Stimulated activated effector memory CD8-positive, alpha-beta T cell treated with anti-CD3 and anti-CD28 coated beads, Interleukin-12 subunit alpha, Interleukin-12 subunit beta, amount 100 ng/mL, for 72 hours (primary cell): Measurements from ENCODE around the gene PRDM16.

Experiments
- ATAC-seq: fragments of 150-1000 bp; cut with Tn5 transposase; 2 replicates; pipeline ENCODE4 v1.10.0; 2021
- DNase-seq, 2 donors: peaks; one replicate each; pipeline ENCODE4 v3.0.0; 2021 to 2022; ENCODE audit warnings: low spot score in 2 of 2
- H3K27ac Mint-ChIP-seq: one replicate; pipeline ENCODE4 v1.8.0; 2022; ENCODE audit warnings: mild to moderate bottlenecking, mixed read lengths
- H3K36me3 Mint-ChIP-seq: one replicate; pipeline ENCODE4 v1.8.0; 2022; ENCODE audit warnings: mild to moderate bottlenecking, mixed read lengths
- H3K4me1 Mint-ChIP-seq: one replicate; pipeline ENCODE4 v1.8.0; 2022; ENCODE audit warnings: mixed read lengths
- H3K4me3 Mint-ChIP-seq: one replicate; pipeline ENCODE4 v1.8.0; 2022; ENCODE audit warnings: mild to moderate bottlenecking, mixed read lengths
- H3K9me3 Mint-ChIP-seq: one replicate; pipeline ENCODE4 v1.8.0; 2022; ENCODE audit warnings: mixed read lengths

The PRDM16 gene

DNA sequence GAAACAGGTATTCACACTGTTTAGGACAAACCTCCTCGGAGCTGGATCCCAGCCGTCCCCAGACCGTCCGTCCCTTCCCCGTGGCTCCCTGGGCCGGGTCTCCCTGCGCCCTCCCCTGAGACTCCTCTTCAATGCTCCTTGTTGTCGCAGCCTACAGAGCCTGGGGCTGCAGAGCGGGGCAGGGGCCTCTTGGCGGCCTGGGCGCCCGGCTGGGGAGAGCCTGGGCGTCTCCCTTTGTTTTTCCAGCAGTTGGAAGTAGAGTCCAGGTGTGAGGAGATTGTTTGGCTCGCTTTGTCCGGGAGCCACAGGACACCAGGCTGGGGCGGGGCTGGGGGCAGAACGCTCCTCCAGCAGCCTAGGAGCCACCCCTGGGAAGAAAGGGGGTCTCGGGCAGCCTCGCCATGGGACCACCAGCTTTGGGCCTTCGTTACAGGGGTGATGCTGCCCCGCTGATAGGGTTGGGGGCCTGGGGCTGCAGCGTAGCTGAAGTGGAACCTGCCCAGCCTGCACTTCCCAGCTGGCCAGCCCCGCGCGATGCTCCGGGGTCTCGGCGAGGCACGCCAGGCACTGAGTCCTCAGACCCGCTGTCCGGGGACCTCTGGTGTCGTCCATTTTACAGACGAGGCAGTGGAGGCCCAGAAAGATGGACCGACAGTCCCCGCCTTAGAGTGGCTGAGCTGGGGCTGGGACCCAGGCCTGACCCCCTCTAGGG, 66.9 kb downstream of the PRDM16 start:
- Mint-ChIP-seq H3K9me3 (no peaks in the 10 kb centered on the region), H3K4me1 (no peaks in the 10 kb centered on the region), H3K36me3 (no peaks in the 10 kb centered on the region), H3K27ac (no peak overlapping the region), H3K4me3 (no peak overlapping the region)
- DNase-seq = no peak
- no peak for ATAC-seq

DNA sequence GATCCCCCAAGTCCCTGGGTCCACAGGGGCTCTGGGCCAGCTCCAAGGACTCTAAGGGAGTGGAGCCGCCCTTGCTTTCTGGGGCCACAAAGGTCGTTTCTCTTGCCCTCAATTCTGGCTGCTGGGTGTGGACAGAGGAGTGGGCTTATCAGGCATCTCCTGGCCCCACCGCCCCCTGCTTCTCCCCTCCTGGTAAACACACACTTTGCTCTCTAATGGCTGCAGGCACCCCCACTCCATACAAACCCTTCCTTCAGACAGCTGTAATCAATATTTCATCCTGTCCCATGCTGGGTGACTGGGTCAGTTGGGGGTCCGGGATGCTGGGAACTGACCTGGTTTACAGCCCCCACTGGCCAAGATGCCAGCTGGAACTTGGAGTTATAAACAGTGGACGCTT, 67.5 kb downstream of the PRDM16 start:
- no peak overlapping the region for H3K27ac Mint-ChIP-seq
- H3K36me3 Mint-ChIP-seq = no peaks in the 10 kb centered on the region
- H3K4me3 Mint-ChIP-seq = no peak overlapping the region
- ATAC-seq (no peak), DNase-seq (no peak)
- no peaks in the 10 kb centered on the region for H3K4me1 Mint-ChIP-seq
- H3K9me3 Mint-ChIP-seq = no peaks in the 10 kb centered on the region

DNA sequence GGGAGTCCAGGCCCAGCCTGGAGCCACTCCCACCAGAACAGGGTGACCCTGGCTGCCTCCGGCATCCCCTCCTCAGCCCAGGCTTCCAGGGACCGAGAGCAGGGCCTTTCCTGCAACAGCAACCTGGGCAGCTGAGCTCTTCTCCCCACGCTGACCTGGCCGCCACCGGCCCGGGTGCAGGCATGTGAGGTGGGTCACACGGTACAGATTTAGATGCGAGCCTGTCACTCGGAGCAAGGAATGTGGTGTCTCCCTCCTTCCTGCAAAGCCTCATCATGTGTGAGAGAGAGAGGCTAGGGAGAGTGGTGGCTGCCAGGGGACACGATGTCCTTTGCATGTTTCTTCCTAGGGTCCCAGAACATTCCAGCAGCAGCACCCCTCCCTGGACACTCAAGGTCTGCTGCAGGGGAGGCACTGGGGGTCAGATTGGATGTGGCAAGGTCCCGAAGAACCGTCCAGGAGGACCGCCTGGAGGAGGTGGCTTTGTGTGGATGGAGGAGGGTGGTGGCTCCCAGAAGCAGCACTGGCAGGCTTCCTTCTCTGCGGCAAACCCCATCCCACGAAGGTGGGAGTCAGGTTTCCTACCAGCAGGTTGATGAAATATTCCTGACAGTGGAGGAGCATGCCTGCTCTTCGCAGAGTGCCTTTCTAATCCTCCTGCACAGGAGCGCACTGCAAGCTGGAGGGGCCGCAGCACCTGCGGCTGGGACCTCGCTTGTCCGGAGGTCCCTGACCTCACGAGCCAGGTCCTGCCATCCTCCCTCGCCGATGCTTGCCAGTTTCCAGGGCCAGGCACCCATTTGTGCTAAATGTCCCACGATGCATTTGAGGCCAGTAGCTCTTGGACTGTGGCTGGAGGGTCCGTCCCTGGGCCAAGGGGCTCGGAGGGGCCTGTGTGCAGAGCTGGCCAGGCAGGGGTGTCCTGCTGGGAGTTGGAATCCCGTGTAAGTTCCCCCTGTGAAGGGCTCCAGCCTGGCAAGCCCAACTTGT, 68.4 kb downstream of the PRDM16 start:
- no peaks in the 10 kb centered on the region for H3K36me3 Mint-ChIP-seq

DNA sequence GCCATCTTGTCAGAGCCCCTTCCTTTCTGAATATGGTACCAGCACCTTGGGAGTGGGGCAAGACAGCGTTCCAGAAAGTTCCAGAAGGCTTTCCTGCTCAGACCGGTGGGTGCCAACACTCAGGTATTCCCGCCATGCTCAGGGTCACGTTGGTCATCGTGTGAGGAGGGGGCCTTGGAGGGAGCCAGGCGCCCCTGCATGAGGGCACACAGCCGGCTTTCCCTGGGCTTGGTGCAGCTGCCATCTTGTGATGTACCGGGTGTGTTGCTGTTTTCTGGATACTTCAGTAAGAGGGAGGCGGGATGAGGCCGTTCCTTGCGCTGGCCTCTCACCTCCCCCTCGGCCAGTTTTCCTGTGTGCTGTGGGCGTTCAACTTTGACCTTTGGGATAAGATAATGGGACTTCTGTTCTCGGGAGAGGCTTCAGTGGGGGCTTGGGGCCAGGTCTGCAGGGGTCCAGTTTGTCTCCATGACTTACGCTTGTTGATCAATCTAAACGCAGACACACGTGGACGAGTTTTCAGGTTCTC, 69.7 kb downstream of the PRDM16 start:
- ATAC-seq = no peak
- no peak for DNase-seq
- Mint-ChIP-seq H3K36me3 (no peaks in the 10 kb centered on the region), H3K27ac (no peak overlapping the region), H3K9me3 (no peaks in the 10 kb centered on the region), H3K4me3 (no peak overlapping the region), H3K4me1 (no peaks in the 10 kb centered on the region)

More for the DNA sequence above, 68.4 kb downstream of the PRDM16 start:
- ATAC-seq = no peak
- Mint-ChIP-seq H3K4me3 (no peak overlapping the region), H3K27ac (no peak overlapping the region), H3K9me3 (no peaks in the 10 kb centered on the region), H3K4me1 (no peaks in the 10 kb centered on the region)
- no peak for DNase-seq

DNA sequence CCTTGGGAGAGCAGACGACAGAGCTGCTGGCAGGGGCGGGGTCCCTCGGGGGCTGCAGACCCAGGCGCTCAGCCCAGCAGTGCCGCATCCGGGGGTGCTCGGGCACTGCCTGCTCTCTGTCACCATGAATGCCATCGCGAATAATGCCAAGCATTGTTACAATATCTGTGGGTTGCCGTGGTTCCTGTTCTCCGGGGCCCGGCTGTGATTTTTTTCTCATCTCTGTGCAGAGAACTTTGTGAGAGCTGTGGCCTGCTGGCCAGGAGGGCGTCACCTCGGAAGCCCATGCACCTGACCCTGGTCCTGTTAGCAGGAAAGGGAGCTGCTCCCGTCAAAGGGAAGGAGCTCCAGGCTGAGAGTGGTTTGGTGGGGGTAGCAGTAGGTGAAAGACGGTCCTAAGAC, 70.4 kb downstream of the PRDM16 start:
- Mint-ChIP-seq H3K27ac (no peak overlapping the region), H3K36me3 (no peaks in the 10 kb centered on the region), H3K4me1 (no peaks in the 10 kb centered on the region), H3K9me3 (no peaks in the 10 kb centered on the region), H3K4me3 (no peak overlapping the region)
- DNase-seq (no peak), ATAC-seq (no peak)

DNA sequence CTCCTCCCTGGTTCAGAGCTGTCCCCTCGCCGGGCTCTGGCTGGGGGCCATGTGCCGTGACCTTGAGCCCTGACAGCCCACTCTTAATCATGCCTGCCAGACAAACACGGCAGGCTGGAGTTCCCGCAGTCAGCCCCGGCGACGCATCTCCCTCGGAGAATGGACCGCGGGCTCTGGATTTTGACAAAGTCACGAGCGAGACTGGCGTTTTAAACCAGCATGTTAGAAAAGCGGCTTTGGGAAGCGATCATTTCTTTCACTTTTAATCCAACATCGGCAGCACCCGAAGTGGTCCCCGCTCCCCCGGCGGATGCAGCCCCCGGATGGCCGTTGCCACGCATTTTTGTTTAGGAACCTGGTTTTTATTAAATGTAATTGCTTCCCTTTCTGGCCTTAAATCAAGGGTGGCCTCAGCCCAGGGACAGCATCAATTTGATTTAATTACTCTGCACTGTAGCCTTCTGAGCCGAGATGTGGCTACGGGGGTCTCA, 70.9 kb downstream of the PRDM16 start:
- H3K27ac Mint-ChIP-seq = no peak overlapping the region
- no peak overlapping the region for H3K4me3 Mint-ChIP-seq
- H3K36me3 Mint-ChIP-seq = no peaks in the 10 kb centered on the region
- H3K9me3 Mint-ChIP-seq = no peaks in the 10 kb centered on the region
- ATAC-seq (no peak), DNase-seq (no peak)
- H3K4me1 Mint-ChIP-seq = no peaks in the 10 kb centered on the region

DNA sequence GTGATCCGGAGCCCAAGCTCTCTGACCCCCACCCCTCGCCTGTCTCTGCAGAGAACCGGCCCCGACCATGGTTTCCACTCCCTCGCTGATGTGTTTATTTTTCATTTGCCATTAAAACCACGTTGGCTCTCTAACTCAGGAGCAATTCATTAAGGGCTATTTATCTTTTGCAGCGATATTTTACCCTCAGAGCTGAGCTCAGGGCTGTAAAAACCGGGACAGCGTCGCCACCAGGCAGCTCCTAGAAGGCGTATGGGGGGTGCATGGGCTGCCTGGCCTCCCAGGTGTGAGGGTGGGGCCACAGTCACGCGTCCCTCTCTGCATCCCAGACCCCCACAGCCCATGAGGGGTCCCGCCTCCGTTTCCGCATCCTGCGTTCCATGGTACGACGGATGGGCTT, 71.4 kb downstream of the PRDM16 start:
- DNase-seq (no peak), ATAC-seq (no peak)
- Mint-ChIP-seq H3K36me3 (no peaks in the 10 kb centered on the region), H3K4me1 (no peaks in the 10 kb centered on the region), H3K27ac (no peak overlapping the region), H3K9me3 (no peaks in the 10 kb centered on the region), H3K4me3 (no peak overlapping the region)

DNA sequence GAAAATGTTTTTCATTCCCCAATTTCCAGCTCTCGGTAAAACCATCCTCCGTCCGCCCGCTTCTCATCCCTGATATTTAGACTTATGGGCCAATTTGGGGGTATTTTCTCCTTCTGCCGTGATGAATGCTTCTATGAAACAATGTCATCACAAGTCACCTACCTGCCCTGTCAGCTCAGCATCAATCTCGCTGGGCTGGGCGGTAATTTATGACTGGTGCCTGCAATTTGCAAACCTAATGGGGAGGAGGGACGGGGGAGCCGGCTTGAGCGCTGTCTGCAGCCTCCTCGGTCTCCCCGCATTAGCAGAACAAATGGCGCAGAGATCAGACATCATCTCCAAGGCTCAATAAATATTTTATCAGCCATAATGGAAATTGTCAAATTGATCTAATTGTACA, 72.1 kb downstream of the PRDM16 start:
- H3K4me1 Mint-ChIP-seq = no peaks in the 10 kb centered on the region
- no peak overlapping the region for H3K27ac Mint-ChIP-seq
- H3K4me3 Mint-ChIP-seq = no peak overlapping the region
- H3K36me3 Mint-ChIP-seq = no peaks in the 10 kb centered on the region
- no peak for ATAC-seq
- H3K9me3 Mint-ChIP-seq = no peaks in the 10 kb centered on the region
- DNase-seq = no peak

DNA sequence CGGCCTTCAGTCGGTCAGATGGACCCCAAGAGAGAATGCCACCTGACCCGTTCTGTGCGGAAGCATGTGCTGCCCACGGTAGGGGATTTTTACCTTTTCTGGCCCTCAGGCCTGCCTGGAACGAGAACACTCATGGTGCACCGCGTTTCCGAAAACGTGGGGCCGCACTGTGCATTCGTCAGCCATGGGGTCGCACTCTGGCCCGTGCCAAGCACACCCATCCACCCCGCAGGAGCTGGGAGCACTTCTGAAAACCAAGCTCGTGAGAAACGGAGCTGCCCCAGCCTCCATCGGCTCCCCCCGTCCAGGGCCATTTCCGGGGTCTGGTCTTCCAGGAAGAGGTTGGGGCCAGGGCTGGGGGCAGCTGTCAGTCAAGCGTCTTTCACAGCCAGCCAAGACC, 72.8 kb downstream of the PRDM16 start:
- DNase-seq (no peak), ATAC-seq (no peak)
- no peak overlapping the region for H3K4me3 Mint-ChIP-seq
- H3K9me3 Mint-ChIP-seq = no peaks in the 10 kb centered on the region
- H3K36me3 Mint-ChIP-seq = no peaks in the 10 kb centered on the region
- H3K27ac Mint-ChIP-seq = no peak overlapping the region
- H3K4me1 Mint-ChIP-seq = peaks cover 7% of the 10 kb centered on the region

DNA sequence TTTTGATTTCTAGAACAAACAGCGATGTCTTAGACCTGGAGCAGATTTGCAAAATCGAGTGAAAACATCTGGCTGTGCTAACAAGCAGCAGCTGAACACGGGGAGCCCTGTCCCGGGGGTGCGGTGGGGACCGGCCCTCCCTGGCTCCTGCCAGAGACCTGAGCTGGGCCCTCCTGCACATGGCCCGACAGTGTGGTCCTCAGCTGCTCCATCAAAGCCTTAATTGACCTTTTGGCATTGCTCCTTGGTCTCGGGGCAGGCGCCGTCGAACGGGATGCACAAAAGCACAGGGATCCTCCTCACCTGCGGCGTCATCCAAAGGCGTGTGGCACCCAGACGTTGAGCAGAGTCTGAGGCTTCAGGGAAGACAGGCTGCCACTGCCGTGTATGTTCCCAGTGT, 73.2 kb downstream of the PRDM16 start:
- H3K27ac Mint-ChIP-seq = no peak overlapping the region
- H3K4me1 Mint-ChIP-seq = peaks cover 9% of the 10 kb centered on the region
- no peaks in the 10 kb centered on the region for H3K36me3 Mint-ChIP-seq
- ATAC-seq (no peak), DNase-seq (no peak)
- H3K9me3 Mint-ChIP-seq = no peaks in the 10 kb centered on the region
- H3K4me3 Mint-ChIP-seq = no peak overlapping the region

DNA sequence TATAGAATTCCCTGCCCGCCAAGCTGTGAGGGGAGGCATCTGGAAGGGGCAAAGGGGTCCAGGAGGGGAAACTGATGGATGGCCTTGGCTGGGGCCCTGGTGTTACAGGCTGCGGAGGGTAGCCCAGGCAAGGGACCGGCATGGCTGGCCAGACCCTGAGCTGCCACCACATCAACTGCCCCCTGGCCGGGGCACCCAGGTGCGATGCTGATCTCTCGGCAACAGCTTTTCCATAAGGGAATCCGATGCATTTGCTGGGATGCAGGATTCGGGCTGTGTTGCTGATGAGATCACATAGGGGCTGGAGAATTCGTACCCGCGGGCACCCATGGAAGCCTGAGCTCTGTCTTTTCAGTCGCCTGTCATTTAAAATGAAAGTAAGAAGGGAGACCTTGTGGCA, 73.7 kb downstream of the PRDM16 start:
- peaks cover 9% of the 10 kb centered on the region for H3K4me1 Mint-ChIP-seq
- DNase-seq (no peak), ATAC-seq (no peak)
- H3K9me3 Mint-ChIP-seq = no peaks in the 10 kb centered on the region
- no peaks in the 10 kb centered on the region for H3K36me3 Mint-ChIP-seq
- no peak overlapping the region for H3K27ac Mint-ChIP-seq
- H3K4me3 Mint-ChIP-seq = no peak overlapping the region

DNA sequence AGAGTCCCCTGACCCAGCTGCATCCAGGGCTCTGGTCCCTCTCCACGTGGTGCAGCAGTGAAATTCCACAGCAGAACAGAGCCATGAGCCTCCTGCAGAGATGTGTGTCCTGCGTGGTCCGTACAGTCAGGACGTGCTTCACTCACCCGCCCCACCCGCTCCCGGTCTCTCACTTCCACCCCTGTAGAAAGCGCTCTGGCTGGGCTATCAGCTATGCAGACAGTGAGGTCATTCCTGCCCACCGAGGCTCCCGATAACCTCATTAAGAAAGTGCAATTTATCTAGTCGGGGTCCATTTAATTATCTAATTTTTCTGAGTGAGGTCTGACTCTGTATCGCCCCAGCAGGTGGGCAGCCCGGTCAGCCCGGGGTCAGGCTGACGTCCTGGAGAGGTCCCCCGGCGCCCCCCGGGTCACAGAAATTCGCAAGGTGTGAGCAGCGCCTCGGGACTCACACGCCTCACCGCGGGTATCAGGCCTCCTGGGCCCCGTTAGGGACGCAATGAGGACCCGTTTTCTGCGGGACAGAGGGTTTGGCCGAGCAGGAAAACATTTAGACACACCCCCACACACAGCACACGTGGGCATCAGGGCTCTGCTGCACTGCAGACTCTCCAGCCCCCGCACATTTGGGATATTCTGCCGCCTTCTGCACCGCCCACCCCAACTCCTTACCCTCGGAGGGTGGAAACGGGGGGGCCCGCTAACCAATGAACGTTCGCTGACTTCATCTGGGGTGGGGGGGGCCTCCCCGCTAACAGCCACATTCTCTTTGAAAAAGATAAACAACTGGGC, 76.7 kb downstream of the PRDM16 start:
- H3K27ac Mint-ChIP-seq = no peak overlapping the region
- ATAC-seq (no peak), DNase-seq (no peak)
- no peaks in the 10 kb centered on the region for H3K36me3 Mint-ChIP-seq
- no peak overlapping the region for H3K4me3 Mint-ChIP-seq
- H3K4me1 Mint-ChIP-seq = peaks cover 9% of the 10 kb centered on the region
- H3K9me3 Mint-ChIP-seq = no peaks in the 10 kb centered on the region

DNA sequence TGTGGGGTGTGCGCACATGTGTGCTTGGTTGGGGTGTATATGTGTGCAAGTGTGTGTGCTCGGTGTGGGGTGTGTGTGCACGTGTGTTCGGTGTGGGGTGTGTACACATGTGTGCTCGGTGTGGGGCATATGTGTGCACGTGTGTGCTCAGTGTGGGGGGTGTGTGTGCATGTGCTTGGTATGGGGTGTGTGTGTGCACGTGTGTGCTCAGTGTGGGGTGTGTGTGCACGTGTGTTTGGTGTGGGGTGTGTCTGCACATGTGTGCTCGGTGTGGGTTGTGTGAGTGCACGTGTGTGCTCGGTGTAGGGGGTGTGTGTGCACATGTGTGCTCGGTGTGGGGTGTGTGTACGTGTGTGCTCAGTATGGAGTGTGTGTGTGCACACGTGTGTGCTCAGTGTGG, 77.5 kb downstream of the PRDM16 start:
- DNase-seq (no peak), ATAC-seq (no peak)
- Mint-ChIP-seq H3K9me3 (no peaks in the 10 kb centered on the region), H3K27ac (no peak overlapping the region), H3K36me3 (no peaks in the 10 kb centered on the region), H3K4me1 (peaks cover 9% of the 10 kb centered on the region), H3K4me3 (no peak overlapping the region)

DNA sequence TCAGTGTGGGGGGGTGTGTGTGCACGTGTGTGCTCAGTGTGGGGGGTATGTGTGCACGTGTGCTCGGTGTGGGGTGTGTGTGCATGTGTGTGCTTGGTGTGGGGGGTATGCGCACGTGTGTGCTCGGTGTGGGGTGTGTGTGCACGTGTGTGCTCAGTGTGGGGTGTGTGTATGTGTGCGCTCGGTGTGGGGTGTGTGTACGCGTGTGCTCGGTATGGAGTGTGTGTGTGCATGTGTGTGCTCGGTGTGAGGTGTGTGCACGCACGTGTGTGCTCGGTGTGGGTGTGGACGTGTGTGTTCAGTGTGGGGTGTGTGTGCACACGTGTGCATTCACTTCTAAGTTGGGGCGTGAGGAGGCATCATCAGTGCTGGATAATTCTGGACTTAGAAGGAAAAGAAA, 77.9 kb downstream of the PRDM16 start:
- ATAC-seq (no peak), DNase-seq (no peak)
- H3K4me3 Mint-ChIP-seq = no peak overlapping the region
- H3K36me3 Mint-ChIP-seq = no peaks in the 10 kb centered on the region
- peaks cover 9% of the 10 kb centered on the region for H3K4me1 Mint-ChIP-seq
- no peak overlapping the region for H3K27ac Mint-ChIP-seq
- H3K9me3 Mint-ChIP-seq = no peaks in the 10 kb centered on the region

DNA sequence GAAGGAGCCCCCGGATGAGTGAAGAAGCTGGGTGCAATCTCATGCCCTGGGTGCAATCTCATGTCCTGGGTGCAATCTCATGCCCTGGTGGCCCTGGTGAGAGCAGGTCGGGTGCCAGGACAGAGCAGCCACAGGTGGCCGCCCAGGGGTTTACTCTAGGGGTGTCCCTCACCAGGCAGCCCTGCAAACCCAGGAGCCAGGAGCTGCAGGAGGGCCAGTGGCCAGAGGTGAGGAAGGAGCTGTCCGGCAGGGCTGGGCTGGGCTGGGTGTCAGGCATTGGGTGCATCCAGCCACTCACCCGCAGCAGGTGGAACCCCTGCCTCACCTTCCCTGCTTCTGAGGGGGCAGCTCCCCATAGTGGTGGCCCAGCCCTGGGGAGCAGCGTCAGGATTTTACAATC, 79.2 kb downstream of the PRDM16 start:
- Mint-ChIP-seq H3K9me3 (no peaks in the 10 kb centered on the region), H3K27ac (no peak overlapping the region), H3K4me3 (no peak overlapping the region), H3K4me1 (peaks cover 9% of the 10 kb centered on the region), H3K36me3 (no peaks in the 10 kb centered on the region)
- DNase-seq = no peak
- no peak for ATAC-seq
